WTC11 (cell line): ENCODE measurements around the gene PKIG. TPM values are rescaled to one million over a fixed set of nuclear protein-coding genes. Genes with fewer than 3 reads are reported as not detected.

ENCODE experiments used
- ATAC-seq: fragments of 200-7000 bp; cut with Tn5 transposase; 2 replicates; pipeline ENCODE4 v1.10.0; 2021; ENCODE audit warnings: mild to moderate bottlenecking, moderate library complexity
- CTCF ChIA-PET: fragments of 300-600 bp; sonication (Branson Sonifier 250); formaldehyde crosslinking; loops from one replicate; lab custom pipeline; 2021; ENCODE audit warnings: antibody characterized with exemption; lab: Charles Lee
- POLR2A ChIA-PET: fragments of 350-600 bp; sonication (Branson Sonifier 250); formaldehyde crosslinking; loops from one replicate; lab custom pipeline; 2021; ENCODE audit warnings: antibody characterized with exemption; lab: Charles Lee
- DNase-seq: peaks from one replicate; pipeline ENCODE4 v3.0.0; 2021; ENCODE audit warnings: low spot score
- H3K27ac Mint-ChIP-seq: 2 replicates; pipeline ENCODE4 v1.8.0; 2021; ENCODE audit warnings: mixed read lengths
- H3K27me3 Mint-ChIP-seq: 2 replicates; pipeline ENCODE4 v1.8.0; 2021; ENCODE audit warnings: low read depth, mild to moderate bottlenecking, moderate library complexity, mixed read lengths
- H3K36me3 Mint-ChIP-seq: 2 replicates; pipeline ENCODE4 v1.8.0; 2021; ENCODE audit warnings: mixed read lengths
- H3K4me1 Mint-ChIP-seq: 2 replicates; pipeline ENCODE4 v1.8.0; 2022; ENCODE audit warnings: mixed read lengths
- H3K4me3 Mint-ChIP-seq: 2 replicates; pipeline ENCODE4 v1.8.0; 2021; ENCODE audit warnings: mild to moderate bottlenecking, moderate library complexity, mixed read lengths
- H3K9me3 Mint-ChIP-seq: 2 replicates; pipeline ENCODE4 v1.8.0; 2021; ENCODE audit warnings: mixed read lengths
- CDX4 ChIP-seq: fragments of 250-450 bp; sonication (Bioruptor Pico); IDR thresholded peaks from 2 replicates; pipeline ENCODE4 v1.9.0; 2021; ENCODE audit warnings: moderate library complexity, mild to moderate bottlenecking, inconsistent platforms, borderline replicate concordance
- CREM ChIP-seq: sonication (generic); formaldehyde crosslinking; IDR thresholded peaks from 2 replicates; pipeline ENCODE4 v1.8.1; 2022; ENCODE audit warnings: mild to moderate bottlenecking, missing genetic modification reagents, moderate library complexity
- EMX1 ChIP-seq: fragments of 250-450 bp; sonication (Bioruptor Pico); IDR thresholded peaks from 2 replicates; pipeline ENCODE4 v1.8.0; 2021; ENCODE audit warnings: mild to moderate bottlenecking
- ETV6 ChIP-seq: sonication (generic); formaldehyde crosslinking; IDR thresholded peaks from 2 replicates; pipeline ENCODE4 v1.8.1; 2022; ENCODE audit warnings: mild to moderate bottlenecking, missing genetic modification reagents
- FOXP4 ChIP-seq: sonication (generic); formaldehyde crosslinking; IDR thresholded peaks from 2 replicates; pipeline ENCODE4 v1.8.0; 2022; ENCODE audit warnings: mild to moderate bottlenecking, missing genetic modification reagents
- HMGA2 ChIP-seq: fragments of 250-450 bp; sonication (Bioruptor Pico); IDR thresholded peaks from 2 replicates; pipeline ENCODE4 v1.4.0; 2021; ENCODE audit warnings: mild to moderate bottlenecking, moderate library complexity
- MLX ChIP-seq: sonication (generic); formaldehyde crosslinking; IDR thresholded peaks from 2 replicates; pipeline ENCODE4 v1.8.1; 2023; ENCODE audit warnings: mild to moderate bottlenecking, missing genetic modification reagents, moderate library complexity
- NR2C2 ChIP-seq: sonication (generic); formaldehyde crosslinking; IDR thresholded peaks from 2 replicates; pipeline ENCODE4 v1.8.0; 2022; ENCODE audit warnings: mild to moderate bottlenecking, missing genetic modification reagents
- TEAD1 ChIP-seq: sonication (generic); formaldehyde crosslinking; IDR thresholded peaks from 2 replicates; pipeline ENCODE4 v1.8.0; 2022; ENCODE audit warnings: mild to moderate bottlenecking, missing genetic modification reagents
- TP53 ChIP-seq: sonication (generic); formaldehyde crosslinking; IDR thresholded peaks from 2 replicates; pipeline ENCODE4 v1.8.1; 2023; ENCODE audit warnings: mild to moderate bottlenecking, missing genetic modification reagents
- USF2 ChIP-seq: sonication (generic); formaldehyde crosslinking; IDR thresholded peaks from 2 replicates; pipeline ENCODE4 v1.8.1; 2023; ENCODE audit warnings: mild to moderate bottlenecking, missing genetic modification reagents, moderate library complexity
- ZMAT4 ChIP-seq: fragments of 250-450 bp; sonication (Bioruptor Pico); IDR thresholded peaks from 2 replicates; pipeline ENCODE4 v1.9.0; 2021; ENCODE audit warnings: mild to moderate bottlenecking
- ZNF121 ChIP-seq: sonication (generic); formaldehyde crosslinking; IDR thresholded peaks from 2 replicates; pipeline ENCODE4 v1.8.0; 2023; ENCODE audit warnings: missing genetic modification reagents
- ZNF263 ChIP-seq: sonication (generic); formaldehyde crosslinking; IDR thresholded peaks from 2 replicates; pipeline ENCODE4 v1.8.1; 2022; ENCODE audit warnings: low read depth, mild to moderate bottlenecking, moderate library complexity, missing genetic modification reagents
- ZNF317 ChIP-seq: sonication (generic); formaldehyde crosslinking; IDR thresholded peaks from 2 replicates; pipeline ENCODE4 v1.8.1; 2023; ENCODE audit warnings: low read depth, mild to moderate bottlenecking, moderate library complexity, missing genetic modification reagents, borderline replicate concordance
- total RNA-seq: library from RNA; stranded (reverse); gene quantifications from 3 replicates; pipeline ENCODE4 v1.2.3, GENCODE V29; 2021
- TF ChIP-seq, protein P1 (sequence below): sonication (generic); formaldehyde crosslinking; IDR thresholded peaks from 2 replicates; pipeline ENCODE4 v1.8.0; 2023; ENCODE audit warnings: missing genetic modification reagents, mild to moderate bottlenecking, borderline replicate concordance
- TF ChIP-seq, protein P2 (sequence below): sonication (generic); formaldehyde crosslinking; IDR thresholded peaks from 2 replicates; pipeline ENCODE4 v1.8.0; 2022; ENCODE audit warnings: missing genetic modification reagents

Gene PKIG
- total RNA-seq, 1 experiment from 2014 or later = 22.7 TPM

GRCh38 chr20:44543358-44543757, 39.0 kb upstream of the PKIG start (continued):
- TF ChIP-seq, protein P1, sequence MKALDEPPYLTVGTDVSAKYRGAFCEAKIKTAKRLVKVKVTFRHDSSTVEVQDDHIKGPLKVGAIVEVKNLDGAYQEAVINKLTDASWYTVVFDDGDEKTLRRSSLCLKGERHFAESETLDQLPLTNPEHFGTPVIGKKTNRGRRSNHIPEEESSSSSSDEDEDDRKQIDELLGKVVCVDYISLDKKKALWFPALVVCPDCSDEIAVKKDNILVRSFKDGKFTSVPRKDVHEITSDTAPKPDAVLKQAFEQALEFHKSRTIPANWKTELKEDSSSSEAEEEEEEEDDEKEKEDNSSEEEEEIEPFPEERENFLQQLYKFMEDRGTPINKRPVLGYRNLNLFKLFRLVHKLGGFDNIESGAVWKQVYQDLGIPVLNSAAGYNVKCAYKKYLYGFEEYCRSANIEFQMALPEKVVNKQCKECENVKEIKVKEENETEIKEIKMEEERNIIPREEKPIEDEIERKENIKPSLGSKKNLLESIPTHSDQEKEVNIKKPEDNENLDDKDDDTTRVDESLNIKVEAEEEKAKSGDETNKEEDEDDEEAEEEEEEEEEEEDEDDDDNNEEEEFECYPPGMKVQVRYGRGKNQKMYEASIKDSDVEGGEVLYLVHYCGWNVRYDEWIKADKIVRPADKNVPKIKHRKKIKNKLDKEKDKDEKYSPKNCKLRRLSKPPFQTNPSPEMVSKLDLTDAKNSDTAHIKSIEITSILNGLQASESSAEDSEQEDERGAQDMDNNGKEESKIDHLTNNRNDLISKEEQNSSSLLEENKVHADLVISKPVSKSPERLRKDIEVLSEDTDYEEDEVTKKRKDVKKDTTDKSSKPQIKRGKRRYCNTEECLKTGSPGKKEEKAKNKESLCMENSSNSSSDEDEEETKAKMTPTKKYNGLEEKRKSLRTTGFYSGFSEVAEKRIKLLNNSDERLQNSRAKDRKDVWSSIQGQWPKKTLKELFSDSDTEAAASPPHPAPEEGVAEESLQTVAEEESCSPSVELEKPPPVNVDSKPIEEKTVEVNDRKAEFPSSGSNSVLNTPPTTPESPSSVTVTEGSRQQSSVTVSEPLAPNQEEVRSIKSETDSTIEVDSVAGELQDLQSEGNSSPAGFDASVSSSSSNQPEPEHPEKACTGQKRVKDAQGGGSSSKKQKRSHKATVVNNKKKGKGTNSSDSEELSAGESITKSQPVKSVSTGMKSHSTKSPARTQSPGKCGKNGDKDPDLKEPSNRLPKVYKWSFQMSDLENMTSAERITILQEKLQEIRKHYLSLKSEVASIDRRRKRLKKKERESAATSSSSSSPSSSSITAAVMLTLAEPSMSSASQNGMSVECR (CRISPR knock-in tag) = no peak
- no peak for TF ChIP-seq ZNF121 (CRISPR knock-in tag)
- TF ChIP-seq, all 79 proteins: peak for 0

DNA sequence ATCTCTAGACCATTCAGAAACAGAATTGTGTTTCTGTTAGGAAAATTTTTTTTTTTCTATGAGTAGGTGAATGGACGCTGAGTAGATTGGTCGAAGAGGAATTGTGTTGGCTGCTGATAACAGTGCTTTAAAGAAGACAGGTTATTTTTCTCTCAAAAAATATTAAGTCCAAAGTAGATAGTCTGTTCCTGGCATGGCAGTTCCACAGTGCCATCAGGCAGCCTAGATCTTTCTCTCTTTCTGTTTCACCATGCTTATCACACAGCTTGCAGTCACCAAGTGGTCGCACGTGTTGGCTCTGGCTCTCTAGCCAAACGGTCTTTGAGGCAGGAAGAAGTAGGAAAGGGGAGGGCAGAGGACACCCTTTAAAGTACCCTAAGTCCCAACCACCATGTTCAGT, 38.1 kb upstream of the PKIG start:
- CTCF ChIA-PET = no interaction called here
- H3K4me3 Mint-ChIP-seq = no peak overlapping the region
- TF ChIP-seq TEAD1 (CRISPR knock-in tag) = no peak
- no peak for TF ChIP-seq USF2
- TF ChIP-seq EMX1 = no peak
- no peak for TF ChIP-seq HMGA2 (CRISPR knock-in tag)
- no peak for TF ChIP-seq ZMAT4
- no peak for TF ChIP-seq CREM (CRISPR knock-in tag)
- no peak for TF ChIP-seq ZNF263
- no peak for TF ChIP-seq NR2C2 (CRISPR knock-in tag)
- no peak for TF ChIP-seq FOXP4 (CRISPR knock-in tag)
- TF ChIP-seq CDX4 (CRISPR knock-in tag) = no peak
- H3K27me3 Mint-ChIP-seq = no peaks in the 10 kb centered on the region
- H3K9me3 Mint-ChIP-seq = no peaks in the 10 kb centered on the region
- H3K27ac Mint-ChIP-seq = peak overlapping the region; percentile 39; the same call in 1 of the 2 replicates
- H3K36me3 Mint-ChIP-seq = no peaks in the 10 kb centered on the region
- POLR2A ChIA-PET = no interaction called here
- no peak for DNase-seq
- no peak for ATAC-seq
- peaks cover 6% of the 10 kb centered on the region for H3K4me1 Mint-ChIP-seq

DNA sequence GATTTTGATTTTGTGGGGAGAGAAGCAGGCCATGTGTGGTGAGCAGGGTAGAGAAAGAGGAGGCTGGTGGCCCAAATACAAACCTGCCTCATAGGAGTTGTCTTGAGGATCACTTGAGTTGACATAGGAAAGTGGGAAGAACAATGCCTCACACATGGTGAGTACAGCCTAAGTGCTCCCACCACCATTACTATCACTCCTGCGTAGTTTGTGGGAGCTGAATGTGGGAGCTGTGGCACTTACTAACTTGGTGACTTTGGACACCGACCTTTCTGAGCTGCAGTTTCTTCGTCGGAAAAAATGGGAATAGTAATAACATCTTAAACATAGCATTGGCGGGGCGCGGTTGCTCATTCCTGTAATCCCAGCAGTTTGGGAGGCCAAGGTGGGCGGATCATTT, 35.0 kb upstream of the PKIG start:
- H3K27me3 Mint-ChIP-seq = no peaks in the 10 kb centered on the region
- H3K4me1 Mint-ChIP-seq = peaks cover 2% of the 10 kb centered on the region; the same call in 1 of the 2 replicates
- peak overlapping the region; percentile 59; the same call in 1 of the 2 replicates for H3K27ac Mint-ChIP-seq

DNA sequence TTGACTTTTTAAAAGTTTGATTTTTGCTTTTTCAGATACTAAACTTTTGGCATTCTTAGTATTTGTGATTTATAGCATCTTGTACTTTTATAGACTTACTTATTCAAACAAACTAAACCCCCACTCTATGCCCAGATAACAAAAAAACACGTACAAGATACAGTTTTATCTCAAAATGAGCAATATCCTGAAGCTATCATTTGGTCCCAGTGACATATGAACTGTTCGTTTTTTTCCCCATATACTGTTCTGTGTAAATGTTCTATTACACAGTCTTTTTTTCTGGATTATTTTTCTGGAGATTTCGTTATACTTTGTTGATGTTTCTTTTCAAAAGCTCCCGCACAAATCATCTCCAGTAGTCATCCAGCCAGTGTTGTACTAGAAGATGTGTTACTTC, 33.3 kb upstream of the PKIG start:
- CTCF ChIA-PET = interaction anchor here (1.2 kb wide), 1 partner anchor 27 kb away, joined by 5 read pairs; no protein-coding TSS in a partner anchor
- no peak for ATAC-seq
- H3K9me3 Mint-ChIP-seq = no peaks in the 10 kb centered on the region
- no peak for TF ChIP-seq USF2
- no peak for TF ChIP-seq MLX (CRISPR knock-in tag)
- TF ChIP-seq, protein P2, sequence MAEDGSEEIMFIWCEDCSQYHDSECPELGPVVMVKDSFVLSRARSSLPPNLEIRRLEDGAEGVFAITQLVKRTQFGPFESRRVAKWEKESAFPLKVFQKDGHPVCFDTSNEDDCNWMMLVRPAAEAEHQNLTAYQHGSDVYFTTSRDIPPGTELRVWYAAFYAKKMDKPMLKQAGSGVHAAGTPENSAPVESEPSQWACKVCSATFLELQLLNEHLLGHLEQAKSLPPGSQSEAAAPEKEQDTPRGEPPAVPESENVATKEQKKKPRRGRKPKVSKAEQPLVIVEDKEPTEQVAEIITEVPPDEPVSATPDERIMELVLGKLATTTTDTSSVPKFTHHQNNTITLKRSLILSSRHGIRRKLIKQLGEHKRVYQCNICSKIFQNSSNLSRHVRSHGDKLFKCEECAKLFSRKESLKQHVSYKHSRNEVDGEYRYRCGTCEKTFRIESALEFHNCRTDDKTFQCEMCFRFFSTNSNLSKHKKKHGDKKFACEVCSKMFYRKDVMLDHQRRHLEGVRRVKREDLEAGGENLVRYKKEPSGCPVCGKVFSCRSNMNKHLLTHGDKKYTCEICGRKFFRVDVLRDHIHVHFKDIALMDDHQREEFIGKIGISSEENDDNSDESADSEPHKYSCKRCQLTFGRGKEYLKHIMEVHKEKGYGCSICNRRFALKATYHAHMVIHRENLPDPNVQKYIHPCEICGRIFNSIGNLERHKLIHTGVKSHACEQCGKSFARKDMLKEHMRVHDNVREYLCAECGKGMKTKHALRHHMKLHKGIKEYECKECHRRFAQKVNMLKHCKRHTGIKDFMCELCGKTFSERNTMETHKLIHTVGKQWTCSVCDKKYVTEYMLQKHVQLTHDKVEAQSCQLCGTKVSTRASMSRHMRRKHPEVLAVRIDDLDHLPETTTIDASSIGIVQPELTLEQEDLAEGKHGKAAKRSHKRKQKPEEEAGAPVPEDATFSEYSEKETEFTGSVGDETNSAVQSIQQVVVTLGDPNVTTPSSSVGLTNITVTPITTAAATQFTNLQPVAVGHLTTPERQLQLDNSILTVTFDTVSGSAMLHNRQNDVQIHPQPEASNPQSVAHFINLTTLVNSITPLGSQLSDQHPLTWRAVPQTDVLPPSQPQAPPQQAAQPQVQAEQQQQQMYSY (CRISPR knock-in tag) = no peak
- no peak for TF ChIP-seq ETV6 (CRISPR knock-in tag)
- no peak for TF ChIP-seq ZNF317

More for the DNA sequence above, 35.0 kb upstream of the PKIG start:
- no peak for DNase-seq
- ChIA-PET POLR2A (no interaction called here), CTCF (no interaction called here)
- ATAC-seq = no peak
- Mint-ChIP-seq H3K36me3 (no peaks in the 10 kb centered on the region), H3K4me3 (no peak overlapping the region), H3K9me3 (no peaks in the 10 kb centered on the region)
- no peak for TF ChIP-seq TP53 (CRISPR knock-in tag)
- TF ChIP-seq ZNF317 = no peak

More for the DNA sequence above, 33.3 kb upstream of the PKIG start:
- POLR2A ChIA-PET = no interaction called here
- H3K4me3 Mint-ChIP-seq = no peak overlapping the region
- H3K27me3 Mint-ChIP-seq = no peaks in the 10 kb centered on the region
- peaks cover 2% of the 10 kb centered on the region; the same call in 1 of the 2 replicates for H3K4me1 Mint-ChIP-seq
- H3K27ac Mint-ChIP-seq = no peak overlapping the region; the same call in 1 of the 2 replicates
- DNase-seq = no peak
- no peaks in the 10 kb centered on the region for H3K36me3 Mint-ChIP-seq
